ENCODE data around the gene SPDEF.

DNA sequence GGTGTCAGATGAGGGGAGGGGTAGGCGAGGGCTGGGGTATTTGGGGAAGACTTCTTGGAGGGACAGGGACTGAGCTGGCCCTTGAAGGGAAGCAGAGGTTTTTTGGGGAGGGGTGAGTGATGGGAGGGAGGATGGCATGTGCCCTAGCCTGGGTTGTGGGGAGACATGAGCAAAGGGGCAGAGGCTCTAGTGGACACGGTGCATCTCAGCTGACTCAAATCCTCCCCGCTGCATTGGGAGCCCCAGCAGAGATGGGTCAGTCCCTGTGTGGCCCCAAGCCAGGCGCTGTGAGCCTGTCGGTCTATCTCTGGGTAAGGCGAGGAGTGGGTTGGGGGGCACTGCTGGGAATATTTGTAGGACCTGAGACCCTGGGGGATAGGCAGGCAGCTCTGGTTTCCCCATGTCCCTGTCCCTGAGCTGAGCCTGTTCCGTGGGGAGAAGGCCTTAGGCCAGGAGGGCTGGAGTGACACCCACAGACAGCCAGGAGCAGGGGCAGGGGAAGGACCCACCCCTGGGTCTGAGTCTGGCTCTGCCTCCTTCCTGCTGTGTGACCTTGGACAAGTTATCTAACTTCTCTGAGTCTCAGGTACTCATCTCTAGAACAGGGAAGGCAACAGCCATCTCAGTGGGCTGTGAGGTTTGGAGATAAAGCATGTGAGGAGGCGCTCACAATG is 36.0 kb downstream of the SPDEF start:
- TF ChIP-seq, protein P1, sequence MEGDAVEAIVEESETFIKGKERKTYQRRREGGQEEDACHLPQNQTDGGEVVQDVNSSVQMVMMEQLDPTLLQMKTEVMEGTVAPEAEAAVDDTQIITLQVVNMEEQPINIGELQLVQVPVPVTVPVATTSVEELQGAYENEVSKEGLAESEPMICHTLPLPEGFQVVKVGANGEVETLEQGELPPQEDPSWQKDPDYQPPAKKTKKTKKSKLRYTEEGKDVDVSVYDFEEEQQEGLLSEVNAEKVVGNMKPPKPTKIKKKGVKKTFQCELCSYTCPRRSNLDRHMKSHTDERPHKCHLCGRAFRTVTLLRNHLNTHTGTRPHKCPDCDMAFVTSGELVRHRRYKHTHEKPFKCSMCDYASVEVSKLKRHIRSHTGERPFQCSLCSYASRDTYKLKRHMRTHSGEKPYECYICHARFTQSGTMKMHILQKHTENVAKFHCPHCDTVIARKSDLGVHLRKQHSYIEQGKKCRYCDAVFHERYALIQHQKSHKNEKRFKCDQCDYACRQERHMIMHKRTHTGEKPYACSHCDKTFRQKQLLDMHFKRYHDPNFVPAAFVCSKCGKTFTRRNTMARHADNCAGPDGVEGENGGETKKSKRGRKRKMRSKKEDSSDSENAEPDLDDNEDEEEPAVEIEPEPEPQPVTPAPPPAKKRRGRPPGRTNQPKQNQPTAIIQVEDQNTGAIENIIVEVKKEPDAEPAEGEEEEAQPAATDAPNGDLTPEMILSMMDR (IDR thresholded peaks at IDR 0.05 in 4 of 5, conservative IDR thresholded peaks at IDR 0.05 in 1 of 5): no peak
- no peak for TF ChIP-seq POLR2A (IDR thresholded peaks at IDR 0.05)

All from gastrocnemius medialis (tissue), 4 donors.